ENCODE measurements around the gene CCDC88C. TPM values are rescaled to one million over a fixed set of nuclear protein-coding genes. Genes with fewer than 3 reads are reported as not detected.

CCDC88C gene
- total RNA-seq, 1 experiment from 2014 or later: 21.3 TPM

DNA sequence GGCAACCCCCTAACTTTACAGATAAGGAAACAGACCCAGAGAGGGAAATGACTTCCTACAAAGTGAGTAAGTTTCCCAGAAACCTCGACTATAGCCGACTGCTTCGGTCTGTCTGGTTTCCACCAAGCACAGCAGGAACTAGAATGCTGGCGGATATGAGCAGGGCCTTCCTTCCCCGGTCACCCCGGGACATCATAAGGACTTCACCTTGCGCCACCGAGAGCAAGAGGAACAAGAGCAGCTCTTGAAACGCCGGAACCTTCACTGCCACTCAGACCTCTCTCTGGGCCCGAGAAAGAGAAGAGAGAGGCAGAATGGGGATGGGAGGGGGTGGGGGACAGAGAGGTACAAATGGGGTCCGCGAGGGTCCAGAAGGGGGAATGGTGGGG is 143.7 kb downstream of the CCDC88C start:
- BruUV-seq (replicated peaks): no TSS peak
- Histone ChIP-seq H3K4me1 (ENCODE audit: control insufficient read depth, insufficient read depth, low read length) (no peaks in the 10 kb centered on the region), H3K27me3 (ENCODE audit: control insufficient read depth, insufficient read depth, low read length) (no peaks in the 10 kb centered on the region), H3K27ac (ENCODE audit: low read length) (no peak overlapping the region), H3K9me3 (ENCODE audit: control insufficient read depth, insufficient read depth, low read depth, low read length) (no peaks in the 10 kb centered on the region), H3K4me3 (ENCODE audit: low read depth in 2 of 2, low read length in 2 of 2) (no peak overlapping the region), H3K36me3 (ENCODE audit: control insufficient read depth, insufficient read depth, low read length) (no peaks in the 10 kb centered on the region)
- DNase-seq (ENCODE audit: low read depth, low spot score) (no peak), ATAC-seq (no peak)
- in situ Hi-C loops (cut with HindIII; ENCODE audit: low pct_unique_long_range_greater_than_20kb, low sequenced_read_pairs) (no loop called here), intact Hi-C loops (cut with micrococcal nuclease; ENCODE audit: unreplicated experiment) (no loop called here)
- no peak for TF ChIP-seq TCF7L2 (IDR thresholded peaks at IDR 0.05; ENCODE audit: low read depth, low read length)
- TF ChIP-seq, protein P1, sequence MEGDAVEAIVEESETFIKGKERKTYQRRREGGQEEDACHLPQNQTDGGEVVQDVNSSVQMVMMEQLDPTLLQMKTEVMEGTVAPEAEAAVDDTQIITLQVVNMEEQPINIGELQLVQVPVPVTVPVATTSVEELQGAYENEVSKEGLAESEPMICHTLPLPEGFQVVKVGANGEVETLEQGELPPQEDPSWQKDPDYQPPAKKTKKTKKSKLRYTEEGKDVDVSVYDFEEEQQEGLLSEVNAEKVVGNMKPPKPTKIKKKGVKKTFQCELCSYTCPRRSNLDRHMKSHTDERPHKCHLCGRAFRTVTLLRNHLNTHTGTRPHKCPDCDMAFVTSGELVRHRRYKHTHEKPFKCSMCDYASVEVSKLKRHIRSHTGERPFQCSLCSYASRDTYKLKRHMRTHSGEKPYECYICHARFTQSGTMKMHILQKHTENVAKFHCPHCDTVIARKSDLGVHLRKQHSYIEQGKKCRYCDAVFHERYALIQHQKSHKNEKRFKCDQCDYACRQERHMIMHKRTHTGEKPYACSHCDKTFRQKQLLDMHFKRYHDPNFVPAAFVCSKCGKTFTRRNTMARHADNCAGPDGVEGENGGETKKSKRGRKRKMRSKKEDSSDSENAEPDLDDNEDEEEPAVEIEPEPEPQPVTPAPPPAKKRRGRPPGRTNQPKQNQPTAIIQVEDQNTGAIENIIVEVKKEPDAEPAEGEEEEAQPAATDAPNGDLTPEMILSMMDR (IDR thresholded peaks at IDR 0.05): no peak
- TF ChIP-seq SIN3A (IDR thresholded peaks at IDR 0.05; ENCODE audit: borderline replicate concordance, insufficient read depth, low read depth, low read length): no peak
- no peak for TF ChIP-seq POLR2AphosphoS5 (IDR thresholded peaks at IDR 0.05; ENCODE audit: low read depth, low read length)
- TF ChIP-seq, protein P2, sequence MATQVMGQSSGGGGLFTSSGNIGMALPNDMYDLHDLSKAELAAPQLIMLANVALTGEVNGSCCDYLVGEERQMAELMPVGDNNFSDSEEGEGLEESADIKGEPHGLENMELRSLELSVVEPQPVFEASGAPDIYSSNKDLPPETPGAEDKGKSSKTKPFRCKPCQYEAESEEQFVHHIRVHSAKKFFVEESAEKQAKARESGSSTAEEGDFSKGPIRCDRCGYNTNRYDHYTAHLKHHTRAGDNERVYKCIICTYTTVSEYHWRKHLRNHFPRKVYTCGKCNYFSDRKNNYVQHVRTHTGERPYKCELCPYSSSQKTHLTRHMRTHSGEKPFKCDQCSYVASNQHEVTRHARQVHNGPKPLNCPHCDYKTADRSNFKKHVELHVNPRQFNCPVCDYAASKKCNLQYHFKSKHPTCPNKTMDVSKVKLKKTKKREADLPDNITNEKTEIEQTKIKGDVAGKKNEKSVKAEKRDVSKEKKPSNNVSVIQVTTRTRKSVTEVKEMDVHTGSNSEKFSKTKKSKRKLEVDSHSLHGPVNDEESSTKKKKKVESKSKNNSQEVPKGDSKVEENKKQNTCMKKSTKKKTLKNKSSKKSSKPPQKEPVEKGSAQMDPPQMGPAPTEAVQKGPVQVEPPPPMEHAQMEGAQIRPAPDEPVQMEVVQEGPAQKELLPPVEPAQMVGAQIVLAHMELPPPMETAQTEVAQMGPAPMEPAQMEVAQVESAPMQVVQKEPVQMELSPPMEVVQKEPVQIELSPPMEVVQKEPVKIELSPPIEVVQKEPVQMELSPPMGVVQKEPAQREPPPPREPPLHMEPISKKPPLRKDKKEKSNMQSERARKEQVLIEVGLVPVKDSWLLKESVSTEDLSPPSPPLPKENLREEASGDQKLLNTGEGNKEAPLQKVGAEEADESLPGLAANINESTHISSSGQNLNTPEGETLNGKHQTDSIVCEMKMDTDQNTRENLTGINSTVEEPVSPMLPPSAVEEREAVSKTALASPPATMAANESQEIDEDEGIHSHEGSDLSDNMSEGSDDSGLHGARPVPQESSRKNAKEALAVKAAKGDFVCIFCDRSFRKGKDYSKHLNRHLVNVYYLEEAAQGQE (IDR thresholded peaks at IDR 0.05; ENCODE audit: insufficient read depth in 1 of 2, low read depth in 2 of 2, low read length in 1 of 2): no peak
- CTCF ChIA-PET: no interaction called here
- POLR2A ChIA-PET: no interaction called here

DNA sequence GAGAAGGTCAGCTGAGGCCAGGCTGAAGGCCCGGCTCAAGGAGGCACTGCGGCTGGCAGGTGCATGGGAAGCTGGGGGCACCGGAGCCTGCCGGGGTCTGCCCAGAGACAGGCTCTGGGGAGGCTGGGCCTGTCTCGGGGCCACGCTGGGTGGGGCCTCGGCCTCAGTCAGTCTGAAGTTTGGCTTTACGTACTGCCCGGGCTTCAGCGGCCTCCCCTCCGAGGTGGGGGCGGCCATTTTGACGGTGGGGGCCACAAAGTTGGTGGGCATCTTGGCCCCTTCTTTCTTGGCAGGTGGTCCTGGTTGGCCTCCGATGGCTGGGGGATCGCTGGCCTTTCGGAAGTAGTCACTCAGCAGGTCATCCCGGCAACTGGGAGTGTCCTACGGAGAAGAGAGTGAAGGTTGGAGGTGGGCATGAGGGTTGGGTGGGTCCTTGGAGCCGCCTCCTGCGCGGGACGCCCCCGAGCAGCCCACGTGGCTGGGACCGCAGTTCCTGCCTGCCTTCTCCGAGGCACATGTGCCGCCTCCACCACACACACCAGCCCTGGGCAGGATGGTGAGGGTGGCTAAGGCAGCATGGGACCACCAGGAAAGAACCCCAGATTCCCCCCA is 144.2 kb downstream of the CCDC88C start:
- ChIA-PET POLR2A (no interaction called here), CTCF (no interaction called here)
- BruUV-seq (replicated peaks): no TSS peak
- ATAC-seq (no peak), DNase-seq (ENCODE audit: low read depth, low spot score) (no peak)
- Histone ChIP-seq H3K4me1 (ENCODE audit: control insufficient read depth, insufficient read depth, low read length) (no peaks in the 10 kb centered on the region), H3K27me3 (ENCODE audit: control insufficient read depth, insufficient read depth, low read length) (no peaks in the 10 kb centered on the region), H3K36me3 (ENCODE audit: control insufficient read depth, insufficient read depth, low read length) (no peaks in the 10 kb centered on the region), H3K27ac (ENCODE audit: low read length) (no peak overlapping the region), H3K9me3 (ENCODE audit: control insufficient read depth, insufficient read depth, low read depth, low read length) (no peaks in the 10 kb centered on the region), H3K4me3 (ENCODE audit: low read depth in 2 of 2, low read length in 2 of 2) (no peak overlapping the region)
- TF ChIP-seq POLR2AphosphoS5 (IDR thresholded peaks at IDR 0.05; ENCODE audit: low read depth, low read length) (no peak), SIN3A (IDR thresholded peaks at IDR 0.05; ENCODE audit: borderline replicate concordance, insufficient read depth, low read depth, low read length) (no peak), TCF7L2 (IDR thresholded peaks at IDR 0.05; ENCODE audit: low read depth, low read length) (no peak)
- TF ChIP-seq, protein P2 (IDR thresholded peaks at IDR 0.05; ENCODE audit: insufficient read depth in 1 of 2, low read depth in 2 of 2, low read length in 1 of 2): no peak
- TF ChIP-seq, protein P1 (IDR thresholded peaks at IDR 0.05): no peak
- in situ Hi-C loops (cut with HindIII; ENCODE audit: low pct_unique_long_range_greater_than_20kb, low sequenced_read_pairs) (no loop called here), intact Hi-C loops (cut with micrococcal nuclease; ENCODE audit: unreplicated experiment) (no loop called here)
